Fibroblast of villous mesenchyme (primary cell): ENCODE data around the gene OSR1. TPM values are rescaled to one million over a fixed set of nuclear protein-coding genes. Genes with fewer than 3 reads are reported as not detected.

ENCODE experiments used
- small RNA-seq: library from RNA; depleted of rRNA; stranded (forward); fragments of <200 nt; gene quantifications from one replicate; pipeline ENCODE3, GENCODE V24; 2012
- total RNA-seq: library from RNA; depleted of rRNA; stranded (reverse); fragments of >200 nt; gene quantifications from 2 replicates; pipeline ENCODE4 v1.2.3, GENCODE V29; 2012

Gene OSR1
- total RNA-seq, 1 donor, result 2.2 TPM

Small RNAs within 50 kb of the gene (small RNA-seq; reads per million reads assigned to genes)
- gene MIR4757, result 1.2 reads per million, percentile 24 among the genes with 10 or more reads in this experiment
